ENCODE measurements around the gene PLAA. TPM values are rescaled to one million over a fixed set of nuclear protein-coding genes. Genes with fewer than 3 reads are reported as not detected.

PLAA gene
- total RNA-seq, 1 experiment from 2014 or later, result 41.2 TPM

DNA sequence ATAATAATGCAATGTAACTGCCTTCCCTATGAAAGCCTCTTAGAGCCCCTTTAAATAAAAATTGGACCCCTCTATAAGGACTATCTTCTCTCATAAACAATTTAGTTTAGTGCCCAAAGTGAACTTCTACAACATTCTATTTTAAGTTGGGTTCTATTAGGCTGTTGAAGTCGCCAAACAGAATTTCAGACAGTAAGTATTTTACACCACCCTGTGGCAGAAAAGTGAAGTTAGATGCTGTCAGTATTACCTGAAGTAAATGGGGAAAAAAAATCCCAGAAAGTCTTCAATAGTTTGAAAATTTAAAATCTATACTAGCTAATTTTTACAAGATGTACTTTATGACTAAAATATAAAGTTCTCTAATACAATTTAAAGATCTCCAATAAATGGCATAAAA lies 84.0 kb downstream of the PLAA start:
- H2AFZ ChIP-seq (ENCODE audit: low read depth, low read length, poor library complexity, severe bottlenecking), result no peak overlapping the region
- intact Hi-C loops (cut with micrococcal nuclease), result no loop called here
- H3K4me3 ChIP-seq (replicated peaks in 1 of 2; ENCODE audit: low read depth in 1 of 2, low read length in 2 of 2), result no peak overlapping the region
- no peak for TF ChIP-seq EGR1 (IDR thresholded peaks at IDR 0.05; ENCODE audit: low read depth)
- TF ChIP-seq MAX (IDR thresholded peaks at IDR 0.05), result no peak
- TF ChIP-seq YY1 (IDR thresholded peaks at IDR 0.05; ENCODE audit: extremely low read depth, insufficient replicate concordance, low read depth, low read length), result no peak
- no peak for TF ChIP-seq TCF7L2 (IDR thresholded peaks at IDR 0.05; ENCODE audit: borderline replicate concordance, extremely low read depth, insufficient read depth, insufficient read length)
- no peak for TF ChIP-seq ELF1 (IDR thresholded peaks at IDR 0.05; ENCODE audit: borderline replicate concordance, low read depth)
- TF ChIP-seq FOSL1 (IDR thresholded peaks at IDR 0.05; ENCODE audit: low read depth), result no peak
- peak; percentile 26 to 45 (median 44); a peak in 5 of 6 replicates for TF ChIP-seq CTCF (IDR thresholded peaks at IDR 0.05 in 2 of 3, conservative IDR thresholded peaks at IDR 0.05 in 1 of 3; ENCODE audit: borderline replicate concordance in 1 of 3, insufficient read depth in 1 of 3, low read depth in 2 of 3, low read length in 2 of 3)
- peak; percentile 38; the same call in 1 of the 2 replicates for TF ChIP-seq RAD21 (IDR thresholded peaks at IDR 0.05; ENCODE audit: low read depth)
- DNase-seq (ENCODE audit: low read depth, low spot score), result no peak
- H3K79me2 ChIP-seq (ENCODE audit: insufficient read depth, low read length), result no peaks in the 10 kb centered on the region
- BruUV-seq (replicated peaks), result no TSS peak
- ChIA-PET CTCF (no interaction called here), POLR2A (no interaction called here), RAD21 (ENCODE audit: low non-redundant PET in 1 of 2, low total read pairs in 2 of 2, uncharacterized antibody in 2 of 2, unreplicated experiment in 2 of 2) (no interaction called here)
- H3K27me3 ChIP-seq (ENCODE audit: insufficient read depth, low read length), result no peaks in the 10 kb centered on the region
- H3K9me3 ChIP-seq (ENCODE audit: control insufficient read depth in 1 of 2, insufficient read depth in 1 of 2, low read depth in 1 of 2, low read length in 2 of 2), result no peaks in the 10 kb centered on the region
- H3K27ac ChIP-seq (ENCODE audit: low read depth, low read length), result no peak overlapping the region
- no peak for ATAC-seq
- no peak overlapping the region for H3K4me2 ChIP-seq (ENCODE audit: low read length)
- H4K20me1 ChIP-seq (ENCODE audit: insufficient read depth), result no peaks in the 10 kb centered on the region
- peaks cover 3 to 8% of the 10 kb centered on the region in 2 experiments; a peak in 3 of 4 replicates for H3K36me3 ChIP-seq (ENCODE audit: control insufficient read depth in 1 of 2, insufficient read depth in 2 of 2, low read length in 2 of 2)
- H3K9ac ChIP-seq (ENCODE audit: low read length), result no peak overlapping the region
- H3K9me2 ChIP-seq (ENCODE audit: insufficient read depth), result no peaks in the 10 kb centered on the region
- H3K4me1 ChIP-seq (ENCODE audit: control insufficient read depth in 1 of 2, insufficient read depth in 2 of 2, low read length in 2 of 2), result no peaks in the 10 kb centered on the region

All from HCT116 (cell line).